Activated CD8-positive, alpha-beta T cell treated with anti-CD3 and anti-CD28 coated beads for 36 hours (primary cell): ENCODE measurements around the gene GPSM3. TPM values are rescaled to one million over a fixed set of nuclear protein-coding genes. Genes with fewer than 3 reads are reported as not detected.

Experiments used
- ATAC-seq: fragments of 200-7000 bp; cut with Tn5 transposase; one replicate; pipeline ENCODE4 v1.10.0; 2021; ENCODE audit warnings: mild to moderate bottlenecking, moderate library complexity
- CTCF ChIA-PET: fragments of 350-600 bp; sonication (Branson Sonifier 250); formaldehyde crosslinking; loops from one replicate; lab custom pipeline; 2021; ENCODE audit warnings: antibody characterized with exemption; lab: Charles Lee
- POLR2A ChIA-PET: fragments of 350-600 bp; sonication (Branson Sonifier 250); formaldehyde crosslinking; loops from one replicate; lab custom pipeline; 2021; ENCODE audit warnings: antibody characterized with exemption; lab: Charles Lee
- DNase-seq: peaks from one replicate; pipeline ENCODE4 v3.0.0-alpha.2; 2020
- H3K27ac Mint-ChIP-seq: one replicate; pipeline ENCODE4 v1.8.0; 2021; ENCODE audit warnings: mild to moderate bottlenecking, mixed read lengths
- H3K27me3 Mint-ChIP-seq: one replicate; pipeline ENCODE4 v1.8.0; 2021; ENCODE audit warnings: mixed read lengths
- H3K36me3 Mint-ChIP-seq: one replicate; pipeline ENCODE4 v1.8.0; 2021; ENCODE audit warnings: low read depth, mixed read lengths
- H3K4me1 Mint-ChIP-seq: one replicate; pipeline ENCODE4 v1.8.0; 2021; ENCODE audit warnings: low read depth, mixed read lengths
- H3K4me3 Mint-ChIP-seq: one replicate; pipeline ENCODE4 v1.8.0; 2021; ENCODE audit warnings: mild to moderate bottlenecking, moderate library complexity, mixed read lengths
- H3K9me3 Mint-ChIP-seq: one replicate; pipeline ENCODE4 v1.8.0; 2021; ENCODE audit warnings: mixed read lengths
- intact Hi-C: fragments of 100-400 bp; cut with micrococcal nuclease; formaldehyde crosslinking; loops from one replicate; pipeline ENCODE4 v1.10.0; 2022
- total RNA-seq, 2 experiments: library from RNA; stranded (reverse); gene quantifications; one replicate each; pipeline ENCODE4 v1.2.3, GENCODE V29; 2021
- TF ChIP-seq, protein P1 (sequence below): fragments of 200-600 bp; IDR thresholded peaks from one replicate; pipeline ENCODE4 v1.8.0; 2022; ENCODE audit warnings: antibody characterized with exemption, mild to moderate bottlenecking

The GPSM3 gene
- total RNA-seq, 2 experiments from 2014 or later = 67.8 to 68.7 TPM

DNA sequence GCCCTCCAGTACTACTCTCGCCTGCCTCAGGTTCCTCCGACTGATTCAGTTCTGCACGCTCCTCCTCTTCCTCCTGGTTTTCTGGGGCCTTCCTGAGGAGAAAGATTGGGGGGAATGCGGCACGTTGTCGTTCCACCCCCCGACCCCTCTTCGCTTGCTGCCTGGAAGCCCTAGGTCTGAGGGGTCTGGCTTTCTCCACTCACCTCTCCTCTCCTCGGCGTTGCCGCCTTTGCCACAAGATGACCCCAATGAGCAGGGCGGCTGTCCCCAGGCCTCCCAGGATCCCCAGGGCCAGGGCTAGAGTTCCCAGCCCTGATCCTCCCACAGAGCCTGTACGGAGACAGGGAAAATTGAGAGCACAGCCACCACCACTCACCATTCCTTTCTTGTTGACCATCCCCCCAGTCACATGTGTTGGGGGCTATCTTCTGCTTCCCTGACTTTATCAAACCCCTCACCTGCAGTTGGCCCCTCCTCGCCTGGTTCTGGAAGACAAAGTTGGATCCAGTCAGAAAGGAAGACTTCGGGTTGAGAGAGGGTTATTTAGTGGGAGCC, 11.2 kb downstream of the GPSM3 start:
- TF ChIP-seq, protein P1, sequence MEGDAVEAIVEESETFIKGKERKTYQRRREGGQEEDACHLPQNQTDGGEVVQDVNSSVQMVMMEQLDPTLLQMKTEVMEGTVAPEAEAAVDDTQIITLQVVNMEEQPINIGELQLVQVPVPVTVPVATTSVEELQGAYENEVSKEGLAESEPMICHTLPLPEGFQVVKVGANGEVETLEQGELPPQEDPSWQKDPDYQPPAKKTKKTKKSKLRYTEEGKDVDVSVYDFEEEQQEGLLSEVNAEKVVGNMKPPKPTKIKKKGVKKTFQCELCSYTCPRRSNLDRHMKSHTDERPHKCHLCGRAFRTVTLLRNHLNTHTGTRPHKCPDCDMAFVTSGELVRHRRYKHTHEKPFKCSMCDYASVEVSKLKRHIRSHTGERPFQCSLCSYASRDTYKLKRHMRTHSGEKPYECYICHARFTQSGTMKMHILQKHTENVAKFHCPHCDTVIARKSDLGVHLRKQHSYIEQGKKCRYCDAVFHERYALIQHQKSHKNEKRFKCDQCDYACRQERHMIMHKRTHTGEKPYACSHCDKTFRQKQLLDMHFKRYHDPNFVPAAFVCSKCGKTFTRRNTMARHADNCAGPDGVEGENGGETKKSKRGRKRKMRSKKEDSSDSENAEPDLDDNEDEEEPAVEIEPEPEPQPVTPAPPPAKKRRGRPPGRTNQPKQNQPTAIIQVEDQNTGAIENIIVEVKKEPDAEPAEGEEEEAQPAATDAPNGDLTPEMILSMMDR = no peak
- Mint-ChIP-seq H3K27ac (peak overlapping the region; percentile 50), H3K4me1 (peaks cover 58% of the 10 kb centered on the region), H3K4me3 (no peak overlapping the region), H3K9me3 (no peaks in the 10 kb centered on the region), H3K36me3 (peaks cover 44% of the 10 kb centered on the region), H3K27me3 (no peaks in the 10 kb centered on the region)
- ChIA-PET POLR2A (interaction anchor here (6.5 kb wide), 1 partner anchor 9 kb away, joined by 72 read pairs; the partner anchor contains the start of genes GPSM3 and PBX2), CTCF (no interaction called here)
- ATAC-seq (no peak), DNase-seq (no peak)
- intact Hi-C loops = no loop called here

DNA sequence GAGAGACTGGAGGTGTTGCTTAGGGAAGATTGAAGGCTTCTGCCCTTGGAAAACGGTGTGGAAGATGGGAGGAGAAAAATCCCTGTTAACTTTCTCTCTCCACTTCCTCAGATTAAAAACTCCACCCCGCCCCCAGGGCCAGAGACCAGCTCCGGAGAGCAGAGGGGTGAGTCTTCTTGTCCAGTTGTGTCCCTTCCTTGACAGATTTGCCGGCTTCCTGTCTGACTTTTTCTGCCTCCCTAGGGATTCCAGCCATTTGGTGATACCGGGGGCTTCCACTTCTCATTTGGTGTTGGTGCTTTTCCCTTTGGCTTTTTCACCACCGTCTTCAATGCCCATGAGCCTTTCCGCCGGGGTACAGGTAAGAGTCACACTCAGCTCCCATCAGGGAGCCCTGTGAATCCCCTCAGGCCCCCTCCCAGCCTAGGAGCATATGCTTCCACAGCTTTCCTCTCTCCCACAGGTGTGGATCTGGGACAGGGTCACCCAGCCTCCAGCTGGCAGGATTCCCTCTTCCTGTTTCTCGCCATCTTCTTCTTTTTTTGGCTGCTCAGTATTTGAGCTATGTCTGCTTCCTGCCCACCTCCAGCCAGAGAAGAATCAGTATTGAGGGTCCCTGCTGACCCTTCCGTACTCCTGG, 12.6 kb downstream of the GPSM3 start:
- H3K9me3 Mint-ChIP-seq = no peaks in the 10 kb centered on the region
- no peak for ATAC-seq
- peak overlapping the region; percentile 75 for H3K27ac Mint-ChIP-seq
- H3K36me3 Mint-ChIP-seq = peaks cover 37% of the 10 kb centered on the region
- DNase-seq = no peak
- intact Hi-C loops = loop anchor here (2.0 kb wide), 1 partner anchor 15 kb away; no protein-coding TSS in a partner anchor
- ChIA-PET POLR2A (interaction anchor here (1.0 to 6.5 kb wide), 3 partner anchors 10 to 49 kb away, joined by 3 to 72 read pairs (median 8); partner anchors contain the start of genes FKBPL, GPSM3 and PBX2), CTCF (interaction anchor here (0.8 to 1.7 kb wide), 5 partner anchors 13 to 61 kb away, joined by 3 to 6 read pairs (median 4); no protein-coding TSS in a partner anchor)
- peaks cover 55% of the 10 kb centered on the region for H3K4me1 Mint-ChIP-seq
- H3K27me3 Mint-ChIP-seq = no peaks in the 10 kb centered on the region
- TF ChIP-seq, protein P1 = no peak
- H3K4me3 Mint-ChIP-seq = peak overlapping the region; percentile 94

DNA sequence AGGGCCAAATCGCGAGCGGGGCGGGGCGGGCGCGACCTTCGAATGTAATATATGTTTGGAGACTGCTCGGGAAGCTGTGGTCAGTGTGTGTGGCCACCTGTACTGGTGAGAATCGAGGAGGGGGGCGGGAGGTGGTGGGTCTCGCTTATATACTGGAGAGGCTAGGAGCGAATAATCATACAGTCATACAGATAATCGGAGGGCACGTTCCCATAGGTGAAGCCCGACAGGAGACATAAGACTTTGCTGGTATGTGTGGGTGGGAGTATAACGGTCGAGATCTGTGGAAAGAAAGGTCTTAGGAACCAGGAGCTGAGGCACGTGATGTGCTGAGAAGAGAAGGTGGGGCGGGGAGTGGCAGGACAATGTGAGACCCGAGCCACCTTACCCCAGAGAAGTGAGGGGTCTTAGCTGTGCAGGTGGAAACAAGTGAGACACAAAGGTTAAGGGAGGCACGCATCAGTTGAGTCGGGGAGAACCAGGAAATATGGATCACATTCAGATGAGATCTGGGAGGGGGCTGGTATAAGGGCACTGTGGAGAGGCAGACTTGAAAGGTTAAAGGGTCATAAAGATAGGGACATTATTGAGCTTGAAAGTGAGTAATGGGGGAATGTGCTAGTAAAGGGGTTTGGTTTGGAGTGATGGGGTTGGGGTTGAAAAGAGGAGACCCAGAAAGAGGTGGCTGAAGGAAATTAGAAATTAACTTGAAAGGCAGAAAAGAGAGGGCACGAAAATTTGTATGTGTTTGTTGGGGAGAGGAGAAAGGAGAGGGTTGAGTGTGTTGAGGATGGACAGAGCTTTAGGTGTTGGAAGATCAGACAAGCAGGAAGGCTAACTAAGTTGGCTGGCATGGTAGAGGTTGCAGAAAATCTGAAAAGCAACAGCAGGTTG, 13.6 kb downstream of the GPSM3 start:
- POLR2A ChIA-PET = interaction anchor here (0.9 to 6.5 kb wide), 6 partner anchors 11 to 50 kb away, joined by 3 to 72 read pairs (median 6); partner anchors contain the start of genes ATF6B, FKBPL, GPSM3 and PBX2
- H3K36me3 Mint-ChIP-seq = peaks cover 34% of the 10 kb centered on the region

DNA sequence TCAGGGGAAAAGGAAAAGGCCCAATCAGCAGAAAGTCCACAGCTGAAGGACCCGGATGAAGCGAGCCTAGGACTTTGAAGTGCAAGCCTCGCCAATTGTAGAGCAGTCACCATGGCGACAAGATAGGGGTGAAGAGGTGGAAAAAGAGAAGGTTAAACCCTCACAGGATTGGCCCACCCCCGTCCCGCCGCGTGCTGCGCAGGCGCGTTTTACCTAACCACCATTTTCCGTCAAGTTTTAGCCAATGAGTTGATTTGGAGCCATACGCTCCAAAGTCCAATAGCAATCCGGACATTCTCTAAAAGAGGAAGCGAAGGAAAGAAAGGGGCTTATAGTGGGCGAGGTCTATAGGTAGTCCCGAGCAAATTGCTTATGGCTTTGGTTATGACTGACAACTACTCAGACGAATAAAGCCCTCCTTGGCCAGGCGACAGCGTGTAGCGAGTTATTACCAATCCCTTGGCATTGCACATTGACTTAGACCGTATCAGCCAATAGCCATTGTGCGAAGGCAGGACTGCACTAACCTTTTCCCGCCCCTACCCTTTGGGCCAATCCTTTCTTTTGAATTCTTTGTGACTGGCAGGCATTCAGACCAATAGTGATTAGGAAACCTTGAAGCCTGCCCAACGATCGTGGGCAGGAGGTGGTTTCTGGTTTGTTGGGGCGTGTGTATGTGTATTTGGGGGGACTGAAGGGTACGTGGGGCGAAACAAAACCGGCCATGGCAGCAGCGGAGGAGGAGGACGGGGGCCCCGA, 14.5 kb downstream of the GPSM3 start, which contains the start of gene RNF5:
RNF5 (plus strand) TSS at position 618 of the 759 bp plus-strand sequence; CDS start at position 725, 107 bp downstream.
- CTCF ChIA-PET = interaction anchor here (0.8 kb wide), 1 partner anchor 18 kb away, joined by 3 read pairs; no protein-coding TSS in a partner anchor
- Mint-ChIP-seq H3K9me3 (no peaks in the 10 kb centered on the region), H3K27me3 (no peaks in the 10 kb centered on the region), H3K4me3 (peak within 1 kb of the TSS; percentile 94), H3K36me3 (peaks cover 31% of the 10 kb centered on the region), H3K27ac (peak within 1 kb of the TSS; percentile 96), H3K4me1 (peaks cover 66% of the 10 kb centered on the region)
- POLR2A ChIA-PET = interaction anchor here (1.0 to 6.5 kb wide), 5 partner anchors 10 to 668 kb away, joined by 3 to 72 read pairs (median 5); partner anchors contain the start of genes ATF6B, GPSM3 and PBX2
- peak; percentile 88 for ATAC-seq
- DNase-seq = peak; percentile 98
- TF ChIP-seq, protein P1 = no peak
- intact Hi-C loops = loop anchor here (2.0 kb wide), 1 partner anchor 17 kb away; no protein-coding TSS in a partner anchor

More for the DNA sequence above, 13.6 kb downstream of the GPSM3 start:
- TF ChIP-seq, protein P1 = no peak
- Mint-ChIP-seq H3K9me3 (no peaks in the 10 kb centered on the region), H3K27ac (peak overlapping the region; percentile 96), H3K4me1 (peaks cover 62% of the 10 kb centered on the region), H3K27me3 (no peaks in the 10 kb centered on the region), H3K4me3 (peak overlapping the region; percentile 94)
- ATAC-seq = no peak
- CTCF ChIA-PET = interaction anchor here (0.8 to 1.7 kb wide), 5 partner anchors 14 to 60 kb away, joined by 3 to 6 read pairs (median 4); no protein-coding TSS in a partner anchor
- DNase-seq = no peak
- intact Hi-C loops = loop anchor here (2.0 kb wide), 1 partner anchor 16 kb away; no protein-coding TSS in a partner anchor
